GM18870 (cell line): ENCODE measurements around the gene METTL22.

Experiments
- ATAC-seq: cut with Tn5 transposase; IDR thresholded peaks from one replicate; pipeline ENCODE4 v1.9.1; 2021; ENCODE audit warnings: moderate library complexity; ENCODE audit not compliant: unreplicated experiment

The METTL22 gene

DNA sequence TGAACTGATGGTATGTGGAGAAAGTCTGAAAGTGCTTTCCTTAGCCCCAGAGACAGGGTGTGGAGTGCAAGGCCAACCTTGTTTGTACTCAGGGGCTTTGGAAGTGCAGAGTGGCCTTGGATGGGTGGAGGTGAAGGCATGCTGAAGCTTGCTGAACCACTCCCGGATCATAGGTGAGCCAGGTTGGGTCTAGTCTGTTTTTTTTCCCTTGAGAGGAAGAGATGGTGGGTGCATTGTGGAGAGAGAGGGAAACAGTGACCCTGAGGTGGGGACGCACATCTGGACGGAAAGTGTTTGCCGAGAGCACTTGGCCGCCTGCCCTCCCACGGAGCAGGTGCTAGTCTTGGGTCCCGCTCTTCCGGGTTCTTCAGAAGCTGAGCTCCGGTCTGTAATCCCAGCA is 65.4 kb downstream of the METTL22 start:
- ATAC-seq = no peak

DNA sequence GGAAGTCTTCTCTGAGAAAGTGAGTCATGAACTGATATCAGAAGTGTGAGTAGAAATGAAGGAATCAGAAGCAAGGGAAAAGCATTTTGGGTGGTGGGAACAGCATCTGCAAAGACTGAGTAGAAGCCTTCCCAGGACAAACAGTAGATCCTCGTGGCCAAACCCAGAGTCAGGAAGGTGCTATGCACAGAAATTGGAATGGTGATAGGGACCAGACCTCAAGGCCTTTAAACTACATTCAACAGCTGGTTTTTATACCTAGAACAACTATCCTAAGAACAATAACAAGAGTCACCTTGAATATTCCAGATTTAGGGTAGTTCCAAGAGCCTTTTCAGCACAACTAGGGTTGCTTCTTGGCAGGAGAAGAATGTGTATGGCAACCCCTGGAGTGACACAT is 68.2 kb downstream of the METTL22 start:
- no peak for ATAC-seq

DNA sequence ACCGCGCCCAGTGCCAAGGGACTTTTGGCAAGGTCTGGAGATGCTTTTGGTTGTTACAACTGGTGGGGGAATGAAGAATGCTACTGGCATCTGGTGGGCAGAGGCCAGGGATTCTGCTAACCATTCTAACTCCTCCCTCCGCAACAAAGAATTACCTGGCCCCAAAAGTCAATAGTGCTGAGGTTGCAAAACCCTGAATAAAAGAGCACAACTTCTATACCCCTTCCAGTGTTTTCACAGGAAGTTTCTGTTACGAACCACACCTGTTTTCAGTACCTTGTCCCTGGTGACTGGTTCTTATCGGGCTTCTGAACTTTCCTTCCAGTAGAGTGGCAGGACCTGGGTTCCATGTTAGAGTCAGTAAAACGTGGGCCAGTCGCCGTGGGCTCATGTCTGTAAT is 70.2 kb downstream of the METTL22 start:
- ATAC-seq = no peak

DNA sequence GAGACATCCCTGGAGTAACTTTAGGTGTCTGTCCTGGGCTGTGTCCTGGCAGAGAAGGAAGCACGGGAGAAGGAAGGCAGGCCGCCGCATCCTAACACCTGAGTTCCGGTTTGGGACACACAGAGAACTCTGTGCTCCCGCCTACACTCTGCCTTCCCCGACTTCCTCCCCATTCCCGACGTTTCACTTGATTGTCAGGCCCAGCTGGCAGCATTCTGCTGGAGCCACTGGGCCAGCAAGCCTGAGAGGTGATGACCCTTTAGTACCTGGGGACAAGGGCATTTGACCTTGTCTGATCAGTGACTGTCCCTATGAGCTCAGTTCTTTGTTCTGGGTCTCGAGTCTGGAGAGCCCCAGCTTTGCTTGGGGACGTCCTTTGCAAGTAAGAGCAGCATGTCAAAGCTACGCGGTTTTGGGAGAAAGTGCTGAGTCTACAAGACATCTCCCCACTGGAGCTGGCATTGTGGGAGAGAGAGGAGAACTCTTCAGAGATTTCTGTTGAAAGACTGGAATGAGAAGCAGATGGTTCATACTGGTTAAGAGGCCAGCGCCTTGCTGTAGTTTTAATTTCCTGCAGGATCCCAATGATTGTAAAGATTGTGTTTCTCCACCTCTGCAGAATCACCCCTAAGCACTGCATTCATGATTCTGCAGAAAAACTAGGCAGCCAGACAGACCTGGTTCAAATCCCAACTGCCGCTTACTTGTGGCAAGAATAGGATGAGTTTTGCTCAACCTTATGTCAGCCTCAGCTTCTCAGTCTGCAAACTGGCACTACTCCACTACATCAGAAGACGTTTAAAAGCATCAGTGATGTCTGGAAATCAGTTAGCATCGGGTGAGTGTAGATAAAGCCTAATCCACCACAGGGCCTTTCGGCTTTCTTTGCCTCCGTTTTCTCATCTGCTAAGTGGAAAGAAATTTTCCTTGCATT is 73.6 kb downstream of the METTL22 start:
- ATAC-seq = no peak

DNA sequence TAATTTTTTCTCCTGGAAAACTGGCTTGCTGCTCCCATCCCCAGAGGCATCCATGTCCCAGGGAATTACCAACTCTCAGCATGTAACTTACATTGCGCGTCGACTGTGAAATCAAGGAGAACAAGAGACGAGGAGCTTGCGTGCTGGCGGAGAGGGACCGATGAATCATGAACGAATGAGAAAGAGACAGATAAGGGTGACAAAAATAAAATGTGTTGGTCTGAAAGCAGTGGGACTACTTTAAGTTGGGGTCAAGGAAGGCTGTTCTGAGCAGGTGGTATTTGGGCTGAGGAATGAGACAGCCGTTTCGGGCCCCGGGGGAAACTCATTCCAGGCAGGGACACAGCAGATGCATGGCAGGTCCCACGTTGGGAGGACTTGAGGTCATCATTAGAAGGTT is 75.4 kb downstream of the METTL22 start:
- ATAC-seq = no peak

DNA sequence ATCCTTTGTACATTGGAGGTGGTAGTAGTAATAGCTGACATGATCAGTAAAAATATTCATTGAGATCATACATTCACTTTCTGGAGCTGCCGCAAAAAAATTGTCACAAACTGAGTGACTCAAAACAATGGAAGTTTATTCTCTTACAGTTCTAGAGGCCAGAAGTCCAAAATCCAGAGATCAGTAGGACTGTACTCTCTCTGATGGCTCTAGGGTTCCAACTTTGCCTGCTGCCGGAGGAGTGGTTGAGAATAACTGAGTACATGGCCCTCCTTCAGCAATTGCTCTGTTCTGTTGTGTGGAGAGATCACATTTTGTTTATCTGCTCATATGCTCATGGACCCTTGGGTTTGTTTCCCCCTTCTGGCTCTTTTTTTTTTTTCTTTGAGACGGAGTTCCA is 76.5 kb downstream of the METTL22 start:
- ATAC-seq = no peak
